Measurements from ENCODE around the gene ARSG.
A peak's percentile ranks its signal among the peaks of the same experiment; 100 is the strongest.
"Not testable (repeated sequence)": the region's sequence is repeated elsewhere in the genome, so short reads cannot be mapped to it uniquely, and the experiment has no call there.

ARSG gene

DNA sequence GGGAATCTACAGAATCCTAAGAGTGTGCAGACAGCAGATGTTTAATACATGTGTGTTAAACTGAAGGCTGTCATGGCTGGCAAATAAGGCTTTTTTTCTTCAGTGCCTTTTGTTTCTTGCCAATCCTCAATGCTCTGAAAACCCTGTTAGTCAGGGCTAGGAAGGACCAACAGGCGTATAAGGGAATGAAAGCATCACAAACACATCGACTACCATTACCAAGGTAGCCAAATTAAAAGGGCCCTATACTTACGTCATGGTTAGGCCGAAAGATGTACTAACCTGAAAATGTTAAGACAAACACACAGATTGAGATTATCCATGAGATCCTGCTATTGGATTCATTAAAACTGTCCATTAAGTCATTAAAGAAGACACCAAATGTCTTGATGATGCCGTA is 13.5 kb upstream of the ARSG start:
- no peak for DNase-seq (ENCODE audit: low spot score)

DNA sequence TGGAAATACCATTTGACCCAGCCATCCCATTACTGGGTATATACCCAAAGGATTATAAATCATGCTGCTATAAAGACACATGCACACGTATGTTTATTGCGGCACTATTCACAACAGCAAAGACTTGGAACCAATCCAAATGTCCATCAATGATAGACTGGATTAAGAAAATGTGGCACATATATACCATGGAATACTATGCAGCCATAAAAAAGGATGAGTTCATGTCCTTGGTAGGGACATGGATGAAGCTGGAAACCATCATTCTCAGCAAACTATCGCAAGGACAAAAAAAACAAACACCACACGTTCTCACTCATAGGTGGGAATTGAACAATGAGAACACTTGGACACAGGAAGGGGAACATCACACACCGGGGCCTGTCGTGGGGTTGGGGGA is 9.3 kb upstream of the ARSG start:
- not testable (repeated sequence) for DNase-seq (ENCODE audit: low spot score)

DNA sequence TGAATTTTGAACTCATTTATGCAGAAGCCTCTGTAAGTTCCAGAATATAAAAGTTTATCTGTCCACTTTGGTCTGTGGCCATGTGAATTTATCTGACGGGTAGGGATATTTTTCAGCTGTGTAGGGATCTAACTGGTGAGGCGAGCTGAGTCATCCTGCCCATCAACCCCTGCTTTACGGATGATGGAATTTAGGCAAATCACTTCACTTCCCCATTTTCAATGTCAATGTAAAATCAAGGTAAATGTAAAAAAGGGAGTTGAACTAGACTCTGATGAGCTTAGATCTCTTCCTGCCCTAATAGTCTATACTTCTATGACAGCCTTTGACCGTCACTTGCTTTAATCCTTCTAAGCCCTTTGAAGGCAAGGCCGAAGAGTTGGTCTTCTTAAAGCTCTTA is 2.9 kb upstream of the ARSG start:
- DNase-seq (ENCODE audit: low spot score) = no peak

DNA sequence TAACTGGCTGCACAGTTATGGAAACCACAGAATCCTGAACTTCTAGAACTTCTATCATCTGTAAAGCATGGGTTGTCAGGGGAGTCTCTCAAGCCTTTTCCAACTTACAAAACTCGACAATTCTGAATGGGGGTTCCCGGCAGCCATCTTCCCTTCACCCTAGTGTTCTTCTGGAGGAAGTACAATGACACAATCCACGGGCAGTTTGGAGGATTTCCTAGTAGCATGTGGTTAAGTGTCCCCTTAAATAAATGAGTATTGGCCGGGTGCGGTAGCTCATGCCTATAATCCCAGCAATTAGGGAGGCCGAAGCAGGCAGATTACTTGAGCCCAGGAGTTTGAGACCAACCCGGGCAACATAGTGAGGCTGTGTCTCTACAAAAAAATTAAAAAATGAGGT is 2.5 kb upstream of the ARSG start:
- DNase-seq (ENCODE audit: low spot score) = no peak

DNA sequence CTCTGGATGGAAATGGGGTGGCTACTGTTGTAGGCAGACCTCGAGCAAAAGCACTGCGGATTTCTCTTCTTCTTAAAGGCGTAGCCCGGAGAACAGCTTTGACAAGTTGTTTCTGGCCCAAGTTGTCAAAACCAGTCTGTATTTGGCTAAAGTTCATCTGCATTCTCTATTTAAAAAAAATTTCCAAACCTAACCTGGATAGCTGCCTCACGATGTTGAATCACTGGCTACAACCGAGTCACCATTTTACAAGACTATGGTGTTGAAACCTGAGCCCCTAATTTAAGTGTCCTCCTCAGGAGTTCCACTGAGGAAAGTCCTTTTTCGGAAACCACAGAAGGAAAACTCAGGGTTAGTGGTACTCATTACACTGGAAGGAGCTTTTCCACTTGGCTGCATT is 1.8 kb upstream of the ARSG start:
- no peak for DNase-seq (ENCODE audit: low spot score)

DNA sequence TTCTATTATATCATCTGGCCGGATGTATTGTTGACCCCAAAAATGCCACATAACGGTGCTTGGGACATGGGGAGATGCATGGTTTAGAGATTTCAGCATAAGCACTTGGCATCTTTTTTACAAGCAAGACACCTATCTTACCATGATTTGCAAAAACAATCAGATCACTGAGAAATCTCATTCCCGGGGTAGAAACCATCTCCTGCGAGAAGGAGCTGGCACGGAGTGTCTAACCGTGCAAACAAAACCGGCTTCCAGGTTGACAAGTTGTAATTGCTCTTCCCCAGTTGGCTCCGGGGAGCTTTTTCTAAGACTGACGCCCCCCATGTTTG is 1.4 kb upstream of the ARSG start:
- DNase-seq (ENCODE audit: low spot score) = no peak

DNA sequence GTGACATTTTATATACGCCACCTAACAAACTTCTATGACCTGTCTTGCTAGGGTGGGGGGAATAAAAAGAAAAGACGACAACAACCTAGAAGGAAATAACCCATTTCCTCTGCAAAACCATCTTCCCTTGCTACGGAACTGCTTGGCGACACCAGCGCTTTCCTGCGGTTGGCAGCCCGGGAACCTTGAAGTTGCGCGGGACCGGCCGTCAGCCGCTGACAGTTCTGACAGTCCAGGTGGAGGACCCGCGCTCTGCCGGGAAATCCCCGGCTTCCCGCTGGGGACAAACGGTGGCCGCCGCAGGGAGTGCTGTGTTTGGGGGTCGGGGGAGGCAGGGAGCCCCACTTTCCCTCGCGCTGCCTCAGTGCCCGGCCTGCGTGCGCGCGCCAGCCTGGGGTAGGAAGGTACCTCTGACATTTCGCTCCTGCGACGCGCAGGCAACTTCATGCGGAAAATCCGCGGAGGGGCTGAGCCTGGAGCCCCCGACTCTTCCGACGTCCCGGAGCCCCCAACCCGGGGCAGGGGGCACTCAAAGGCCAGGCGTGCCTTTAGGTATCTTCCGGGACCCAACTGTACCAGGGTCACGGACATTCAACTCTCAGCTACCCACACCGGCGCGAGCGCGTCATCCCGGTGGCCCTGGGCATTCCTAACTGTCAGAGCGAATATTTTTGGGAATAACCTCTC is 884 bp upstream of the ARSG start:
- peak; percentile 66 for DNase-seq (ENCODE audit: low spot score)

DNA sequence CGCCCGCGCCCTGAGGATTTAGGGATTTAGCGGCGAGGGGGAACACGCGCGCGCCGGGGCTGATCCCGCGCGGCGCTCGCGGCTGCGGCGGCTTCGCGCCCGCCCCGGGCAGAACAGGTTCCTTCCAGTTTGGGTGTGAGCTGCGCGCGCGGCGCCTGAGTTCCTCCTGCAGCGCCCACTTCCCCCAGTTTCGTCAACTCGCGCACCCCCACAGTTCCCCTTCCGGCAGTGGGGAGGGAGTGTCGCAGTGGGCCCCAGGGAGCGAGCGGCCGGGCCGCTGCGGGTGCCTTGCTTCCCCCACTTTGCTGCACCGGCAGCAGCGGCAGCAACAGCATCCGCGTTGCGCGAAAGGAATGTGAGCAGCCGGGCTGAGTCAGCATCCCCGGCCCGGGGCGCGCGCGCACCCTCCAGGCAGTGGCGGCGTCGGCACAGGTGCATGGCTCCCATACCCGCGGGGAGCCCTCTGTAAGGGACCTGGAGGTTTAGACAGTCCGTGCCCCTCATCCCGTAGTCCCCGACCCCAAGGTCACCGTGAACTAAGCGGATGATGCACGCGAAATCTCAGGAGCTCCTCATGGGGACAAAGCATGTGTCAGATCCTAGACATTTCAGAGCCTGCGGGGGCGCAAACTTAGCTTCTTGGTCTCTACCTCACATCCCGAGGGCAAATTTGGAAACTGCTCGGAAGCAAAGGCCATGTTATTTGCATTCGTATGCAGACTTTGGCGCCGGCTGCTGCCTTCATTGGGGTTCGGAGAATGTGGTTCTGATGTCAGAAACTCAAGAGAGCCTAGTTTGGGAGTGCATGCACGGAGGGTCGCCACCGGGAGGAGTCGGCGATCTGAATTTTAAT is 767 bp downstream of the ARSG start:
- peak; percentile 84 for DNase-seq (ENCODE audit: low spot score)

DNA sequence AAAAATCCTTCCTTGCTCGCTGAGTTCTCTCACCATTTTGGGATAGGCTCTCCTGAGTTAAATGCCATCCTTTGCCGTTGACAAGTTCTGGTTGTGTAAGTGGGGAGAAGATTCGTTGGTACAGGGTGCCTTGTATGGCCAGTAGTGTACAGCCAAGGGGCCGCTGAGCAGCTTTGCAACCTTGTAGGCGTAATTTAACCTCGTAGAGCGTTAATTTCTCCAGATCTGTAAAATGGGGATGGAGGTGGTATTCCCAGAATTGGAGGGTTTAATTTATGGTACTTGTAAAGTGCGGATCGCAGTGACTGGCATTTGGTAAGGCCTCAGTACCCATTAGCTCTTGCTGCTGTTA is 1.4 kb downstream of the ARSG start:
- DNase-seq (ENCODE audit: low spot score) = no peak

DNA sequence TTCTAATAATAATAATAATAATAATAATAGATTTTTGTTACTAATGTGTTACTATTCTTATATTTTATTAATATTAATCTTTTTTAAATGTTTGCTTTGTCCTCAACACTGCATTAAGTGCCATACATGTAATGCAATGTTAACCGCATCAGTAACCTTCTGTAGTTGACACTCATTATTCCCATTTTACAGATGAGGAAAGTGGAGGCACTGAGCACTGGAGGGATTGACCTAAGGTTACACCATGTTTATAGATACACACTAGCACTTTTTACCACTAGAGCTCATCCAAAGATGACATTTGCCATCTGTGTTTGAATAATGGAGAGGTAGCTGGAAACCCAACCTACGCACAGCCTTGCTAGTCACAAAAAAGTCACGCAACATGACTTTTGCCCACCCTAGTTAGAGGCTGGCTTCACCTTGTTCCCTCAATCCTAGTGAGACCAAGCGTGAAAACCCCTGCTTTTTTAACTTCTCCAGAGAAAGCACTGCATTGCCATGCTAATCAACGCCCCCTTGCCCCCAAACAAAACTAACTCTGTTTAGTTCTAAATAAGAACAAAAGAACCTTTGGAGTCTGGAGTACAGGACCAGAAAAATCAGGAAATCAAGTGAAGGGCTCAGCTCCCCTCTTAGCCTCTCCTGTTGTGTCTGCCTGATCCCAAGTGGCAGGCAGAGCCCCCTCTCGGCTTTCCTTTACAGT is 2.3 kb downstream of the ARSG start:
- no peak for DNase-seq (ENCODE audit: low spot score)

DNA sequence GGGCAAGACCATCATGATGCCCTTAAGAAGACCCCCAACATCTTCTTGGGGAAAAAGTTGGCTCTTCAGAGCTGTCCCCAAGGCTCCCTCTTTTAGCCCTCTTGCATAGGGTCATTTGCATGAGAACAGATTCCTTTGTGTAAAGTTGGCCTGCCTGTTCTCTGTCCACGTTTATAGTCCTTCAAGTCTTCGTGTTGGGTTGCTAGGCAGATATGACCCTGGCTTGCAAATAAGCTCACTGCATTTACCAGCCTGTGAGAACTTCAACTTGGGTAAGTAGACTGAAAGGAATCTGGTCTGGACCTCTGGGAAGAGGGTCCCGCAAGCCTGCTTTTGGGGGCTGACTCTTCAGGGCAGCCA is 2.9 kb downstream of the ARSG start:
- DNase-seq (ENCODE audit: low spot score) = no peak

DNA sequence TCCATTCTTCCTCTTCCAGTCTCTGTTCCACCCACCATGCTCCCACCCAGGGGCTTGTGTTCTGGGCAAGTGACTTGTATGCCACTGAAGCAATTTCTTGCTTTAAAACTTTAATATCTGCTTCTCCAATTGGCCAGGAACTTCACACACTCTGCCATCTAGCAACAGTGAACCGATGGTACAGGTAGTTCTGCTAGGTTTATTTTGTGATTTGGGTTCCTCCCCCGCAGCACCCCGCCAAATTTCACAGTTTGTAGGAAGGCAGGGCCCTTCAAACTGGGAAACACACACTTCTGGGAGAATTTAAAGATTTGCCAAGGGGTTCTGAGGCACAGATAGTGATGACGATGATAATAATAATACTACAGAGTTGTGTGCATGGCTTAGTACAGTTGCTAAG is 3.3 kb downstream of the ARSG start:
- DNase-seq (ENCODE audit: low spot score) = no peak

DNA sequence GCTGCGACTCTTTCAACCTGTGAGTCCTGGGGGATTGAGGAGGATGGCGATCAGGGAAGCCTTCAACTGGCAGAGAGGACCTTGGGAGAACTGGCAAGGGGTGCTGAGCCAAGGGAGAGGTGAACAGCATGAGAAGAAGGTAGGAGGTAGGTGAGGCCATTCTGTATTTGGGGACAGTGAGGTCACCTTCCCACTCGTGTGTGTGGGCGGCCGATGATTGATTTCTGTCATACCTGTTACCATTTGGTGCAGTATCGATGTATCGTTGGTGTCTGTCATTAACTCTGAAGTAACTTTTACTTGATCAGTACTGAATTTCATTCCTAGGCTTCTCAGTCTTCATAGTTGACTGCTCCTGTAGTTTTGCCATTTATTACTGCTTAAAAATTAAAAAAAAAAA is 3.8 kb downstream of the ARSG start:
- no peak for DNase-seq (ENCODE audit: low spot score)

DNA sequence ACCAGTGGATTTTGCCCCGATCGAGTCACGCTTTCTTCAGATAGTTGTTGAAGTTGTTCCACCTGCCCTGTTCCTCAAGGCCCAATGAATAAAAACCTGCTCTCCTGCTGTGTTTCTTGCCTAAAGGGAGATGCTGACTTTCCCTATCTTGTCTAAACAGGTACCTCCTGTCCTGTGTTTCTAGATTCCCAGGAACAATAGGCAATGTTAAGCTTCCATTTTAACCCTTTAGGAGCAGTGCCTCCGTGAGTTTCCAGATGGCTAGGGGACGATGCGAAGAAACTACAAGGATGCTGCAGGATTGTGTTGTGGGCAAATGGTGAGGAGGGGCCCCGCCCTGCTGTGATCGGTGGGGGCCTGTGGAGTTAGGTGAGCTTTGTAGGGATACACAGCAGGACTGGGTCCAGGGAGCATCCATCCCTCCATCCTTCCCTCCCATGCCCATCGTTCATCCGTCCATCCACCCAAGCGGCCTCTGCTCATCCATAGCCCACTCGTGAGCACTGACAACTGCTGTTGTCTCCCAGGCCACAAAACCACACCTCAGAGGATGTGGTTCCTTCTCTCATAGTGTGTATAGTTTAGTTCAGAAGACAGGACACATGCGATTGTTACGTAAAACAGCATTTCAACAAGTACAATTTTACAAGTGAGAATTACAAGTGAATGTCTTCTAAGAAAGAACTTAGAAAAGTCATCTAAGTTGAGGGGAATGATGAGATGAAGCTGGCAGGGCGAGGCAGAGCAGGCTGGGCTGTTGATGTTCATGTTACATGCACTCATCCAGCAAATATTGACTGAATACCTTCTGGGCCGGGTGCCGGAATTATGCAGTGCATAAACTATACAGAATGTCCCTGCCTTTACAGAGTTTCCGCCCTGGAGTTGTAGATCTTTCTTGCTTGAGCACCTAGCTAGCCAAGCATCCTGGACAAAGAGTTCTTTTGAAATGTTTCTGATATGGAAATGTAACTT is 5.2 kb downstream of the ARSG start:
- DNase-seq (ENCODE audit: low spot score) = no peak

DNA sequence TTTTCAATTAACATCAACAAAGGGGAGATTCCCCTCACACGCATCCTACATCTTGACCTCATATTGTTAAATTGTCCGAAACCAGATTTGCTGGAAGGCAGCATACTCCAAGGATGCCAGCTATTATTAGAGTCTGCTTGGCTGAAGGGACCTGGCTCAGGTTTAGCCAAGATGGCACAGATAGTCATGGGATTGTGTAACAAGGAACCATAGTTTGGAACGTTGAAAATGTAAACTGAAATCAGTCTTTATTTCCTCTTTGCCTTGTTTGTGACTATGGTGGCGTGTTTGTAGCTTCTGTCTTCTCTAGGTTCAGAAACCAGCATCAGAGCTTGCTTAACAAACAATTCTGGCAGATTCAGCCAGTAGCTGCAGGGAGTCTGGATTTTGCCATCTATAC is 5.9 kb downstream of the ARSG start:
- DNase-seq (ENCODE audit: low spot score) = no peak

DNA sequence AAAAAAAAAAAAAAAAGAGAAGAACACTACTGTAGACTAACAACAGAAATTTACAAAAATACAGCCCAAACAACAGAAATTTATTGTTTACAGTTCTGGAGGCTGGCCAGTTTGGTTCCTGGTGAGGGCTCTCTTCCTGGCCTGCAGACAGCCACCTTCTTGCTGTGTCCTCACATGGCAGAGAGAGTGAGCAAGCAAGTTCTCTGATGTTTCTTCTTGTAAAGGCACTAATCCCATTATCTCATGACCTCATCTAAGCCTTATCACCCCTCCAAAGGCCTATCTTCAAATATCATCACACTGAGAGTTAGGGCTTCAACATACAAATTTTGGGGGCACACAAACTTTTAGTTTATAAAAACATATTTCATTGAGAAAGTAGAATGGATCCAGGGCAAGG is 7.3 kb downstream of the ARSG start:
- no peak for DNase-seq (ENCODE audit: low spot score)

DNA sequence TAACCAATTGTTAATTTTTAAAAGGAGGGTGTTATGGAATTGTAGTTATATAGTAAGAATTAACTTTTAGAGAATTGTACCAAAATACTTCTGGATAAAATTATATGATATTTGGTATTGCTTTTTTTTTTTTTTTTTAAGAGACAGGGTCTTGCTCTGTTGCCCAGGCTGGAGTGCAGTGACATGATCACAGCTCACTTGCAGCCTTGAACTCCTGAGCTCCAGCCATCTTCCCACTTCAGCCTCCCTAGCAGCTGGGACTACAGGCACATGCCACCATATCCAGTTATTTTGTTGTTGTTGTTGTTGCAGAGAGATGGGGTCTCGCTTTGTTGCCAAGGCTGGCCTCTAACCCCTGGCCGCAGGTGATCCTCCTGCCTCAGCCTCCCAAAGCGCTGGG is 8.5 kb downstream of the ARSG start:
- no peak for DNase-seq (ENCODE audit: low spot score)

DNA sequence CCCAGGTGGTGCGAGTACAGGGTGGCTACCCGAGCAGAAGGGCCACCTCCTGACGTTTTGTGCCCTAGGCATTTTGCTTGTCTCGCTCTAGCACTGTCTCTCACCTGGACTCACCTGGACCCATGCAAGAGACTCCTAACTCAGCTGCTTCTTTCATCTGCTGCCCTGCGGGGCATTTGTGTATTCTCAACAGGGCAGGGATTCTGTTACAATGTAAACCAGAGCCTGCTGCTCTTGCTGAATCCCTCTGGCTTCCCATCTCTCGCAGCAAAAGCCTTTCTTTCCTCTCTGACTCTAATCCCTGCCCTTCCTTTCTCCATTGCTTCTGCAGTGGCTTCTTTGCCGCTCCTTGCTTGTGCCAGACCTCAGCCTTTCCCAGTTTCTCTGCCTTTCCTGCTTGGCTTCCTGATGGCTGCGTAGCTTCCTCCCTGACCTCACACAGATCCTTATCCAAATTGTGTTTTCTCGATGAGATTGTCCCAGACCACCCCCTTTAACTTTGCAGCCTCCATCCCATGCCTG is 10.2 kb downstream of the ARSG start:
- no peak for DNase-seq (ENCODE audit: low spot score)

DNA sequence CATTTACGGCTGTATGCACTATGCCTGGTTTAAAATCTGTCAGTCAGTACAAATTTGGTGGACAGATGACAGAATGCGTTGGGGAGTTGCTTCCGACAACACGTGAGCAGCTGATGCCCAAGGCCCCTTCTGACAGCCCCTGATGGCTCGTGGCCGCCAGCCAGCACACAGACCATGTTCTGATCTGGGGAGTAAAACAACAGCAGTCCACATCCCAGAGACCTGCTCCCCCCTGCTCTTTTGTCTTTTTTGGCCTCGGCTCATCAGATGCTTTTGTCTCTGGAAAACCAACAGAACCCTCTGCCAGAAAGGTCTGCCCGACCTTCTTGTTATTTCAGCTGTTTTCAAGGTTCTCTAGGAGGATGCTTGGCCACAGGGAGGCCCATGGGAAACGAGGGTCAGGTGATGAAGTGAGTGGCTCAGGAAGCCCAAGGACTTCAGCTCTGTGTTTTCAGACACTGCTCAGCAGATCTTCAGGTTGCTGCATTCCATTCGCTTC is 10.8 kb downstream of the ARSG start:
- DNase-seq (ENCODE audit: low spot score) = no peak

DNA sequence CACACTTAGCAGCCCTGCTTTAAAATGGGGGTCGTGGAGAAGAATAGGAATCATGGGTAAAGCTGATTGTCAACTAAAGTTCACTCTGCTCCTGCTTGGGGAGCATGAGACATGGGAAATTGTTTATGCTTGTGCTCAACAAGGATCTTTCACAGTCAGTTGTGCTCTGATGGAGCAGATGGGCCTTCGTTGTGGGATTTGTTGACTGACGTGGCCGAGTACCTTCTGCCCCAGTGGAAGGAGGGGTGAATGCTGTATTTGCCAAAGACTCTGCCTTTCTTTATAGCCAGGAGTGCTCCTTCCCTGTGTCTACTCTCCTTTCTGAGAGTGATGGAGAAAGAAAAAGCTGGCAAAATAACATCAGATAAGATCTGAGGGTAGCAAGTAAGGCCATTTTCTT is 11.4 kb downstream of the ARSG start:
- DNase-seq (ENCODE audit: low spot score) = no peak

DNA sequence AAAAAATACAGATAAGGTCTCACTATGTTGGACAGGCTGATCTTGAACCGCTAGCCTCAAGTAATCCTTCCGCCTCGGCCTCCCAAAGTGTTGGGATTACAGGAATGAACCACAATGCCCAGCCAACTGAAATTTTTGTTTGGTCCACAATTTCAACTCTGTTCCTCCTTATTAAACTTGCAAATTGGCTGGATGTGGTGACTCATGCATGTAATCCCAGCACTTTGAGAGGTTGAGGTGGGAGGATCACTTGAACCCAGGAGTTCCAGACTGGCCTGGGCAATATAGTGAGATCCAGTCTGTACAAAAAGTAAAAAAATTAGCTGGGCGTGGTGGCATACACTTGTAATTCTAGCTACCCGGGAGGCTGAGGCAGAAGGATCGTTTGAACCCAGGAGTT is 13.4 kb downstream of the ARSG start:
- no peak for DNase-seq (ENCODE audit: low spot score)

DNA sequence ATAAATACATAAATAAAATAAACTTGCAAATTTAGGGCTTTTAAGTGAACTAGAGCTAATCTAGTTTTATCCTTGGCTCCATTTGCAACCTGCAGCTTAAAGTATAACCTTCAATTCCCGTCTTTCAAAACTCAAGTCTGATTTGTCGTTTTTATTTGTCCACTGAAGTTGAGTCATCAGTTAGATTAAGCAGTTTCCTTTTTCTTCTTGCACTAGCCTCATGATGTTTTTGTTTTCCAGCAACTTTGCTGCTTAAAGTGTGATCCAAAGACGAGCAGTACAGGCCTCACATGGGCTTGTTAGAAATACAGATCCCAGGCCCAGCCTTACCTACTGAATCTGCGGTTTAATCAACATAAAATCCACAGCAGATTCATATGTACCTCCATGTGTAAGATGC is 13.8 kb downstream of the ARSG start:
- no peak for DNase-seq (ENCODE audit: low spot score)

Measured in HuH-7 (cell line).